Peyer's patch (tissue), 4 donors: ENCODE data around the gene SH3PXD2B.

ENCODE experiments used
- POLR2A ChIP-seq, 2 donors: fragments of 450-650 bp; IDR thresholded peaks; one replicate each; pipeline ENCODE4 v1.5.1; 2017; ENCODE audit warnings: antibody characterized with exemption in 2 of 2, mild to moderate bottlenecking in 2 of 2, moderate library complexity in 2 of 2
- TF ChIP-seq, protein P1 (sequence below), 6 experiments: fragments of 450-650 bp in 4 of 6; fragments of 200-600 bp in 2 of 6; sonication (generic) in 1 of 6; IDR thresholded peaks; one replicate each; pipeline ENCODE4 v1.5.1; 2017 to 2019; ENCODE audit warnings: antibody characterized with exemption in 6 of 6, mild to moderate bottlenecking in 3 of 6, moderate library complexity in 1 of 6

DNA sequence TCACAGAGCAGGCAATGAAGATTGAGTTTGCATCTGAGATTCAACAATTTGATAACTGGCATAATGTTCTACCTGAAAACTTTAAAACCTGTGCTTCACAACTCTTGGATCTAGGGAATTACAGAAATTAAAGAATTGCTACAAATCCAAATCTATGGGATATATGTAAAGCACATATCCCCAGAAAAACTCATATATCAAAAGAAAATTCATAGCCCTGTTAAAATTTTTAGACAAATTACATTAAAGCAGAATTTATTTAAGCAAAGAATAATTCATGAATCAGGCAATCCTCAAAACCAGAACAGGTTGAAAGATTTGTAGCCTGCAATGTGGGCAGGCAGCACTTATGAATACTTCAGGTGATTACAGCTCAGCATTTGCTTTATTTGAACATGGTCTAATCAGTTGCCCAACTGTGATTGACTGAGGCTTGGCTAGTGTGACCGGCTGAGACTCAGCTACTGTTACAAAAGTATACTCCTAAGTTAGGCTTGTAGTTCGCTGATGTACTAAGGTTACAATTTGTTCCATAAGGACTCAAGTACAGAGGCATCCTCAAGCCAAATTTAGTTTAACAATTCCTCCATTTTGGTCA is 160.5 kb downstream of the SH3PXD2B start:
- TF ChIP-seq, protein P1, sequence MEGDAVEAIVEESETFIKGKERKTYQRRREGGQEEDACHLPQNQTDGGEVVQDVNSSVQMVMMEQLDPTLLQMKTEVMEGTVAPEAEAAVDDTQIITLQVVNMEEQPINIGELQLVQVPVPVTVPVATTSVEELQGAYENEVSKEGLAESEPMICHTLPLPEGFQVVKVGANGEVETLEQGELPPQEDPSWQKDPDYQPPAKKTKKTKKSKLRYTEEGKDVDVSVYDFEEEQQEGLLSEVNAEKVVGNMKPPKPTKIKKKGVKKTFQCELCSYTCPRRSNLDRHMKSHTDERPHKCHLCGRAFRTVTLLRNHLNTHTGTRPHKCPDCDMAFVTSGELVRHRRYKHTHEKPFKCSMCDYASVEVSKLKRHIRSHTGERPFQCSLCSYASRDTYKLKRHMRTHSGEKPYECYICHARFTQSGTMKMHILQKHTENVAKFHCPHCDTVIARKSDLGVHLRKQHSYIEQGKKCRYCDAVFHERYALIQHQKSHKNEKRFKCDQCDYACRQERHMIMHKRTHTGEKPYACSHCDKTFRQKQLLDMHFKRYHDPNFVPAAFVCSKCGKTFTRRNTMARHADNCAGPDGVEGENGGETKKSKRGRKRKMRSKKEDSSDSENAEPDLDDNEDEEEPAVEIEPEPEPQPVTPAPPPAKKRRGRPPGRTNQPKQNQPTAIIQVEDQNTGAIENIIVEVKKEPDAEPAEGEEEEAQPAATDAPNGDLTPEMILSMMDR (IDR thresholded peaks at IDR 0.05) = no peak
- TF ChIP-seq POLR2A (IDR thresholded peaks at IDR 0.05) = no peak
